ENCODE results near the gene GPR142.

Gene GPR142

GRCh38 chr17:74390680-74391653, 23.7 kb downstream of the GPR142 start:
- TF ChIP-seq ZNF8 (CRISPR knock-in tag; IDR thresholded peaks at IDR 0.05): no peak
- TF ChIP-seq GLIS3 (CRISPR knock-in tag; IDR thresholded peaks at IDR 0.05): no peak
- no peak for TF ChIP-seq CREB5 (CRISPR knock-in tag; IDR thresholded peaks at IDR 0.05; ENCODE audit: low read depth)
- TF ChIP-seq PPARA (CRISPR knock-in tag; IDR thresholded peaks at IDR 0.05; ENCODE audit: borderline replicate concordance): no peak
- TF ChIP-seq CSRNP3 (CRISPR knock-in tag; IDR thresholded peaks at IDR 0.05): no peak
- TF ChIP-seq ARNTL (CRISPR knock-in tag; IDR thresholded peaks at IDR 0.05; ENCODE audit: borderline replicate concordance, low read depth): no peak
- TF ChIP-seq BACH2 (CRISPR knock-in tag; IDR thresholded peaks at IDR 0.05; ENCODE audit: borderline replicate concordance): no peak
- TF ChIP-seq RARB (CRISPR knock-in tag; IDR thresholded peaks at IDR 0.05): no peak
- TF ChIP-seq TOX (CRISPR knock-in tag; IDR thresholded peaks at IDR 0.05; ENCODE audit: borderline replicate concordance): no peak
- TF ChIP-seq ESRRG (CRISPR knock-in tag; IDR thresholded peaks at IDR 0.05): peak; percentile 59; the same call in 1 of the 2 replicates
- no peak for TF ChIP-seq ZFP3 (CRISPR knock-in tag; IDR thresholded peaks at IDR 0.05)
- peak; percentile 60; the same call in 1 of the 2 replicates for TF ChIP-seq SNAI2 (CRISPR knock-in tag; IDR thresholded peaks at IDR 0.05)
- no peak for TF ChIP-seq OSR1 (CRISPR knock-in tag; IDR thresholded peaks at IDR 0.05)
- TF ChIP-seq TSHZ2 (CRISPR knock-in tag; IDR thresholded peaks at IDR 0.05): peak; percentile 89
- no peak for TF ChIP-seq ZFP30 (CRISPR knock-in tag; IDR thresholded peaks at IDR 0.05)
- TF ChIP-seq TCF4 (CRISPR knock-in tag; IDR thresholded peaks at IDR 0.05; ENCODE audit: borderline replicate concordance): peak; percentile 56; the same call in 1 of the 2 replicates
- no peak for TF ChIP-seq ZNF70 (CRISPR knock-in tag; IDR thresholded peaks at IDR 0.05)
- TF ChIP-seq POU6F1 (CRISPR knock-in tag; IDR thresholded peaks at IDR 0.05; ENCODE audit: borderline replicate concordance, low read depth): no peak
- no peak for TF ChIP-seq ZC3H10 (CRISPR knock-in tag; IDR thresholded peaks at IDR 0.05)
- TF ChIP-seq PATZ1 (CRISPR knock-in tag; IDR thresholded peaks at IDR 0.05; ENCODE audit: borderline replicate concordance): no peak
- TF ChIP-seq CSDC2 (CRISPR knock-in tag; IDR thresholded peaks at IDR 0.05): no peak
- TF ChIP-seq ISL1 (CRISPR knock-in tag; IDR thresholded peaks at IDR 0.05): peak; percentile 69
- TF ChIP-seq ZNF565 (CRISPR knock-in tag; conservative IDR thresholded peaks at IDR 0.05; ENCODE audit: low read depth): no peak
- no peak for ATAC-seq

- no peak for ATAC-seq
- TF ChIP-seq CREB5 (CRISPR knock-in tag; IDR thresholded peaks at IDR 0.05; ENCODE audit: low read depth): no peak
- TF ChIP-seq SNAI2 (CRISPR knock-in tag; IDR thresholded peaks at IDR 0.05): no peak
- TF ChIP-seq GLIS3 (CRISPR knock-in tag; IDR thresholded peaks at IDR 0.05): no peak
- no peak for TF ChIP-seq ARNTL (CRISPR knock-in tag; IDR thresholded peaks at IDR 0.05; ENCODE audit: borderline replicate concordance, low read depth)
- TF ChIP-seq BACH2 (CRISPR knock-in tag; IDR thresholded peaks at IDR 0.05; ENCODE audit: borderline replicate concordance): no peak
- TF ChIP-seq ZC3H10 (CRISPR knock-in tag; IDR thresholded peaks at IDR 0.05): no peak
- TF ChIP-seq PPARA (CRISPR knock-in tag; IDR thresholded peaks at IDR 0.05; ENCODE audit: borderline replicate concordance): no peak
- TF ChIP-seq ESRRG (CRISPR knock-in tag; IDR thresholded peaks at IDR 0.05): no peak
- TF ChIP-seq ZFP3 (CRISPR knock-in tag; IDR thresholded peaks at IDR 0.05): no peak
- TF ChIP-seq ISL1 (CRISPR knock-in tag; IDR thresholded peaks at IDR 0.05): no peak
- TF ChIP-seq CSRNP3 (CRISPR knock-in tag; IDR thresholded peaks at IDR 0.05): no peak
These were observed 24.5 kb downstream of the GPR142 start for GRCh38 chr17:74391771-74392170.
